Immature natural killer cell (primary cell): ENCODE data around the gene ERF. TPM values are rescaled to one million over a fixed set of nuclear protein-coding genes. Genes with fewer than 3 reads are reported as not detected.

ENCODE experiments used
- DNase-seq, 3 donors: peaks; one replicate each; pipeline ENCODE4 v3.0.0; 2022; ENCODE audit warnings: mixed read lengths in 1 of 3
- H3K27ac Mint-ChIP-seq, 6 donors: one replicate each; pipeline ENCODE4 v1.8.0; 2020; ENCODE audit warnings: mixed read lengths in 6 of 6, mild to moderate bottlenecking in 5 of 6, inconsistent platforms in 4 of 6, moderate library complexity in 3 of 6
- H3K27me3 Mint-ChIP-seq, 3 donors: one replicate each; pipeline ENCODE4 v1.8.0; 2020 to 2021; ENCODE audit warnings: low read depth in 3 of 3, mild to moderate bottlenecking in 3 of 3, mixed read lengths in 3 of 3, moderate library complexity in 3 of 3, inconsistent platforms in 1 of 3
- H3K36me3 Mint-ChIP-seq, 3 donors: one replicate each; pipeline ENCODE4 v1.8.0; 2020; ENCODE audit warnings: mixed read lengths in 3 of 3, inconsistent platforms in 2 of 3, mild to moderate bottlenecking in 2 of 3
- H3K4me1 Mint-ChIP-seq, 2 donors: one replicate each; pipeline ENCODE4 v1.8.0; 2020; ENCODE audit warnings: inconsistent platforms in 2 of 2, mild to moderate bottlenecking in 2 of 2, mixed read lengths in 2 of 2, moderate library complexity in 1 of 2
- H3K4me3 Mint-ChIP-seq, 5 donors: one replicate each; pipeline ENCODE4 v1.8.0; 2020; ENCODE audit warnings: mild to moderate bottlenecking in 5 of 5, mixed read lengths in 5 of 5, inconsistent platforms in 3 of 5, moderate library complexity in 3 of 5
- H3K9me3 Mint-ChIP-seq, 6 donors: one replicate each; pipeline ENCODE4 v1.8.0; 2020; ENCODE audit warnings: mild to moderate bottlenecking in 6 of 6, mixed read lengths in 6 of 6, inconsistent platforms in 4 of 6, moderate library complexity in 3 of 6
- polyA plus RNA-seq, 3 donors: library from polyadenylated mRNA; unstranded; fragments of 300-500 nt; fragmentation: Illumina TruSeq; gene quantifications; one replicate each; pipeline ENCODE4 v1.2.3, GENCODE V29; 2021

ERF gene
- polyA plus RNA-seq, 3 donors from 2014 or later = 0.24 to 3.4 (median 2.3) TPM

GRCh38 chr19:42242512-42243409 is 12.2 kb downstream of the ERF start, which contains the start of gene GSK3A:
Gene GSK3A (minus strand): TSS chr19:42242602. CDS start chr19:42242465, 137 bp downstream.
- H3K27me3 Mint-ChIP-seq = peaks cover 0 to 9% (median 6%) of the 10 kb centered on the region in 3 donors
- no peaks in the 10 kb centered on the region for H3K9me3 Mint-ChIP-seq
- peaks cover 55 to 60% of the 10 kb centered on the region in 2 donors for H3K4me1 Mint-ChIP-seq
- H3K4me3 Mint-ChIP-seq = peak within 1 kb of the TSS; percentile 89 to 98 (median 94)
- H3K27ac Mint-ChIP-seq = peak within 1 kb of the TSS; percentile 81 to 98 (median 94)
- DNase-seq = peak; percentile 95 to 96 (median 96)
- peaks cover 0 to 8% (median 3%) of the 10 kb centered on the region in 3 donors for H3K36me3 Mint-ChIP-seq

GRCh38 chr19:42242069-42242511 is 12.8 kb downstream of the ERF start:
- no peaks in the 10 kb centered on the region for H3K9me3 Mint-ChIP-seq
- no peak for DNase-seq
- H3K36me3 Mint-ChIP-seq = peaks cover 0 to 8% (median 3%) of the 10 kb centered on the region in 3 donors
- peak overlapping the region; percentile 87 to 97 (median 88) for H3K4me3 Mint-ChIP-seq
- peaks cover 0 to 9% (median 6%) of the 10 kb centered on the region in 3 donors for H3K27me3 Mint-ChIP-seq
- peak overlapping the region; percentile 81 to 91 (median 91) for H3K27ac Mint-ChIP-seq
- H3K4me1 Mint-ChIP-seq = peaks cover 55 to 60% of the 10 kb centered on the region in 2 donors

- peaks cover 0 to 12% (median 6%) of the 10 kb centered on the region in 3 donors for H3K27me3 Mint-ChIP-seq
- no peak for DNase-seq
- H3K4me1 Mint-ChIP-seq = peaks cover 58 to 61% of the 10 kb centered on the region in 2 donors
- H3K4me3 Mint-ChIP-seq = peak overlapping the region; percentile 84 to 89 (median 88)
- peak overlapping the region; percentile 81 to 91 (median 91) for H3K27ac Mint-ChIP-seq
- no peaks in the 10 kb centered on the region for H3K9me3 Mint-ChIP-seq
- H3K36me3 Mint-ChIP-seq = peaks cover 0 to 15% (median 7%) of the 10 kb centered on the region in 3 donors
These were observed 13.6 kb downstream of the ERF start for GRCh38 chr19:42241279-42241678.

GRCh38 chr19:42239544-42240220 is 15.2 kb downstream of the ERF start:
- peak overlapping the region in 4 of 5 donors; percentile 2 to 29 (median 24) for H3K4me3 Mint-ChIP-seq

GRCh38 chr19:42235181-42235580 is 19.7 kb downstream of the ERF start:
- no peak for DNase-seq
- H3K9me3 Mint-ChIP-seq = no peaks in the 10 kb centered on the region
- no peak overlapping the region for H3K4me3 Mint-ChIP-seq
- H3K27me3 Mint-ChIP-seq = peaks cover 0 to 5% (median 0%) of the 10 kb centered on the region in 3 donors
- H3K27ac Mint-ChIP-seq = peak overlapping the region in 4 of 6 donors; percentile 36 to 80 (median 45)
- peaks cover 17 to 18% of the 10 kb centered on the region in 2 donors for H3K4me1 Mint-ChIP-seq
- peaks cover 0 to 26% (median 11%) of the 10 kb centered on the region in 3 donors for H3K36me3 Mint-ChIP-seq

More at GRCh38 chr19:42239544-42240220, 15.2 kb downstream of the ERF start:
- Mint-ChIP-seq H3K9me3 (no peaks in the 10 kb centered on the region), H3K36me3 (peaks cover 0 to 20% (median 7%) of the 10 kb centered on the region in 3 donors), H3K4me1 (peaks cover 52 to 55% of the 10 kb centered on the region in 2 donors), H3K27ac (peak overlapping the region in 3 of 6 donors; percentile 37 to 76 (median 50)), H3K27me3 (peaks cover 0 to 14% (median 6%) of the 10 kb centered on the region in 3 donors)
- DNase-seq = no peak

GRCh38 chr19:42234364-42234763 is 20.6 kb downstream of the ERF start:
- Mint-ChIP-seq H3K36me3 (peaks cover 0 to 28% (median 14%) of the 10 kb centered on the region in 3 donors), H3K27me3 (peaks cover 0 to 7% (median 0%) of the 10 kb centered on the region in 3 donors), H3K9me3 (no peaks in the 10 kb centered on the region), H3K4me1 (peaks cover 10 to 16% of the 10 kb centered on the region in 2 donors), H3K27ac (no peak overlapping the region), H3K4me3 (no peak overlapping the region)
- no peak for DNase-seq

- Mint-ChIP-seq H3K27me3 (peaks cover 0 to 7% (median 0%) of the 10 kb centered on the region in 3 donors), H3K9me3 (no peaks in the 10 kb centered on the region), H3K4me1 (peaks cover 10 to 14% of the 10 kb centered on the region in 2 donors), H3K36me3 (peaks cover 0 to 24% (median 12%) of the 10 kb centered on the region in 3 donors), H3K27ac (peak overlapping the region in 4 of 6 donors; percentile 5 to 79 (median 46)), H3K4me3 (no peak overlapping the region)
- DNase-seq = no peak
These were observed 21.1 kb downstream of the ERF start for GRCh38 chr19:42233678-42234292.

- DNase-seq = no peak
- Mint-ChIP-seq H3K4me1 (peaks cover 12 to 17% of the 10 kb centered on the region in 2 donors), H3K4me3 (no peak overlapping the region), H3K9me3 (no peaks in the 10 kb centered on the region), H3K27me3 (peaks cover 0 to 7% (median 2%) of the 10 kb centered on the region in 3 donors), H3K36me3 (peaks cover 0 to 25% (median 12%) of the 10 kb centered on the region in 3 donors), H3K27ac (peak overlapping the region in 2 of 6 donors; percentile 5 to 79)
These were observed 21.8 kb downstream of the ERF start for GRCh38 chr19:42233106-42233505.

- no peaks in the 10 kb centered on the region for H3K9me3 Mint-ChIP-seq
- DNase-seq = no peak
- peaks cover 0 to 28% (median 12%) of the 10 kb centered on the region in 3 donors for H3K36me3 Mint-ChIP-seq
- peak overlapping the region in 1 of 6 donors; percentile 4 for H3K27ac Mint-ChIP-seq
- H3K4me1 Mint-ChIP-seq = peaks cover 12 to 17% of the 10 kb centered on the region in 2 donors
- peaks cover 0 to 7% (median 2%) of the 10 kb centered on the region in 3 donors for H3K27me3 Mint-ChIP-seq
- H3K4me3 Mint-ChIP-seq = no peak overlapping the region
These were observed 22.5 kb downstream of the ERF start for GRCh38 chr19:42232435-42232834.

- H3K36me3 Mint-ChIP-seq = peaks cover 3 to 27% (median 8%) of the 10 kb centered on the region in 3 donors
These were observed 24.4 kb downstream of the ERF start for GRCh38 chr19:42230571-42230970.

GRCh38 chr19:42229855-42230351 is 25.0 kb downstream of the ERF start:
- Mint-ChIP-seq H3K9me3 (no peaks in the 10 kb centered on the region), H3K27me3 (peaks cover 0 to 2% (median 2%) of the 10 kb centered on the region in 3 donors), H3K27ac (peak overlapping the region; percentile 29 to 84 (median 50)), H3K4me3 (no peak overlapping the region), H3K36me3 (peaks cover 5 to 28% (median 9%) of the 10 kb centered on the region in 3 donors), H3K4me1 (peaks cover 13 to 22% of the 10 kb centered on the region in 2 donors)
- no peak for DNase-seq

More at GRCh38 chr19:42230571-42230970, 24.4 kb downstream of the ERF start:
- H3K4me3 Mint-ChIP-seq = no peak overlapping the region
- no peak for DNase-seq
- H3K27ac Mint-ChIP-seq = peak overlapping the region in 1 of 6 donors; percentile 23
- H3K9me3 Mint-ChIP-seq = no peaks in the 10 kb centered on the region
- H3K4me1 Mint-ChIP-seq = peaks cover 13 to 22% of the 10 kb centered on the region in 2 donors
- peaks cover 0 to 2% (median 2%) of the 10 kb centered on the region in 3 donors for H3K27me3 Mint-ChIP-seq

GRCh38 chr19:42229301-42229854 is 25.6 kb downstream of the ERF start:
- H3K4me1 Mint-ChIP-seq = peaks cover 13 to 22% of the 10 kb centered on the region in 2 donors
- DNase-seq = no peak
- no peak overlapping the region for H3K4me3 Mint-ChIP-seq
- H3K9me3 Mint-ChIP-seq = no peaks in the 10 kb centered on the region
- peaks cover 7 to 30% (median 12%) of the 10 kb centered on the region in 3 donors for H3K36me3 Mint-ChIP-seq
- peak overlapping the region; percentile 37 to 84 (median 54) for H3K27ac Mint-ChIP-seq
- H3K27me3 Mint-ChIP-seq = peaks cover 0 to 2% (median 2%) of the 10 kb centered on the region in 3 donors
